GM10248 (cell line): Measurements from ENCODE around the gene GABRG3.

Source experiments
- CTCF ChIA-PET: fragments of 300-600 bp; sonication (Branson Sonifier 250); formaldehyde crosslinking; extraction: SDS; loops from one replicate; lab custom pipeline; 2021; ENCODE audit warnings: antibody characterized with exemption; lab: Yijun Ruan, JAX
- POLR2A ChIA-PET: fragments of 350-650 bp; sonication (Branson Sonifier 250); formaldehyde crosslinking; extraction: SDS; loops from one replicate; lab custom pipeline; 2020; ENCODE audit warnings: antibody characterized with exemption; lab: Yijun Ruan, JAX
- DNase-seq: peaks from one replicate; pipeline ENCODE4 v3.0.0; 2012; ENCODE audit errors: extremely low spot score
- TF ChIP-seq, protein P1 (sequence below): IDR thresholded peaks from 2 replicates; pipeline ENCODE4 v1.5.1; 2012; ENCODE audit warnings: mild to moderate bottlenecking, low read depth; ENCODE audit errors: extremely low read depth, missing control alignments, control extremely low read depth

Gene GABRG3

GRCh38 chr15:27050163-27050562 lies 79.2 kb downstream of the GABRG3 start:
- ChIA-PET POLR2A (no interaction called here), CTCF (interaction anchor here (1.9 to 3.1 kb wide), 2 partner anchors 10 to 14 kb away, joined by 6 to 12 read pairs; no protein-coding TSS in a partner anchor)
- TF ChIP-seq, protein P1, sequence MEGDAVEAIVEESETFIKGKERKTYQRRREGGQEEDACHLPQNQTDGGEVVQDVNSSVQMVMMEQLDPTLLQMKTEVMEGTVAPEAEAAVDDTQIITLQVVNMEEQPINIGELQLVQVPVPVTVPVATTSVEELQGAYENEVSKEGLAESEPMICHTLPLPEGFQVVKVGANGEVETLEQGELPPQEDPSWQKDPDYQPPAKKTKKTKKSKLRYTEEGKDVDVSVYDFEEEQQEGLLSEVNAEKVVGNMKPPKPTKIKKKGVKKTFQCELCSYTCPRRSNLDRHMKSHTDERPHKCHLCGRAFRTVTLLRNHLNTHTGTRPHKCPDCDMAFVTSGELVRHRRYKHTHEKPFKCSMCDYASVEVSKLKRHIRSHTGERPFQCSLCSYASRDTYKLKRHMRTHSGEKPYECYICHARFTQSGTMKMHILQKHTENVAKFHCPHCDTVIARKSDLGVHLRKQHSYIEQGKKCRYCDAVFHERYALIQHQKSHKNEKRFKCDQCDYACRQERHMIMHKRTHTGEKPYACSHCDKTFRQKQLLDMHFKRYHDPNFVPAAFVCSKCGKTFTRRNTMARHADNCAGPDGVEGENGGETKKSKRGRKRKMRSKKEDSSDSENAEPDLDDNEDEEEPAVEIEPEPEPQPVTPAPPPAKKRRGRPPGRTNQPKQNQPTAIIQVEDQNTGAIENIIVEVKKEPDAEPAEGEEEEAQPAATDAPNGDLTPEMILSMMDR, result no peak
- DNase-seq, result no peak

DNA sequence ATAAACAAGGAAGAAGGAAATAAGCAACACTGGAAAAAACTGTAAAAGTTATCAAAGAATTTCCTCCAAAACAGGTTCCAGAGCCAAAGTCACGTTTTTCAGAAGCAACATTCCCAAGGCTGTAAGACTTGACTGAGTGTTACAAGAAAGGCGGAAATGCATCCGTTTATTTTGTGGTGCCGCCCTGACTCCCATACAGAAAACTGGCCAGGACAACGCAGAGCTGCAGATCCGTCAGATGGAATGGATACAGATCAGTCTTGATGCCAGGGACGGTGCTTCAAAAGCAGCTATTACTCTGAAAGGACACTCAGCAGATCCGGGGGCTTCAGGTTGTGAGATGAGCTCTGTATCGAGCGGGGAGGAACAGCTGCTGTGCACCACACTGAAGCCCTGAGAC lies 83.4 kb downstream of the GABRG3 start:
- no peak for DNase-seq
- POLR2A ChIA-PET, result no interaction called here
- TF ChIP-seq, protein P1, result no peak
- CTCF ChIA-PET, result no interaction called here

DNA sequence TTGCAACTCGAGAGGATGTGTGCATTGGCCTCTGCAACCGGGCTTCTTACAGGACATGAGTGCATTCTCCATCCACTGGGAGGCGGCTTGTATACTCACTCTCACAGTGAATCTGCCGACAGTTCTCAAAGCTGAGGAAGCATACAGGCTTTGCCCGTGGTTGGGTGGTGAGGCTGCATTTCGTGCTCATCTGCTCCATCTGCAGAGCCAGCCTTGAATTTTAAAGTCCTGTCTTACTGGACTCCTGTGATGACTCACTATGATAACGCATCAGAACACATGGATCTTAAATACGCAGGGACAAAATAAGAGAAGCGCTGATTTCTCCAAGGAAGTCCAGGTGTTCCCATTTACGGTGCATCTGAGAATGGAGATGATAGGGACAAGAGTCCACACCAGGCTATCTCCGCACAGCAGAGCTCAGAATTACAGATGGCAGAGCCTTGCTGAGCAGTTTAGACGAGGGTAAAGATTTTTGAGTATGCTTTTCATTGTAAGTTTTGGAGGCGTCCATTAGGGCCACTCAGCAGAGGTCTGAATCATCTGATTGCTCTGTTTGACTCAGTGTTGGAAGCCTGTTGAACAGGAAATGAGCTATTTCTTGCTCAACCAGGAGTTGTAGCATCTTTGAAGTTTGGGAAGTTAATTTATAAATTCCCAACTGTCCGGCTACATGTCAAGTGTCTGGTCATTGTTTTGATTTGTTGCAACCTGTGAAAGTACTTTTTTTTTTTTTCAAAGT lies 87.1 kb downstream of the GABRG3 start:
- POLR2A ChIA-PET, result no interaction called here
- TF ChIP-seq, protein P1, result no peak
- no peak for DNase-seq
- CTCF ChIA-PET, result interaction anchor here (1.6 to 2.9 kb wide), 2 partner anchors 9 to 14 kb away, joined by 5 to 13 read pairs; no protein-coding TSS in a partner anchor

DNA sequence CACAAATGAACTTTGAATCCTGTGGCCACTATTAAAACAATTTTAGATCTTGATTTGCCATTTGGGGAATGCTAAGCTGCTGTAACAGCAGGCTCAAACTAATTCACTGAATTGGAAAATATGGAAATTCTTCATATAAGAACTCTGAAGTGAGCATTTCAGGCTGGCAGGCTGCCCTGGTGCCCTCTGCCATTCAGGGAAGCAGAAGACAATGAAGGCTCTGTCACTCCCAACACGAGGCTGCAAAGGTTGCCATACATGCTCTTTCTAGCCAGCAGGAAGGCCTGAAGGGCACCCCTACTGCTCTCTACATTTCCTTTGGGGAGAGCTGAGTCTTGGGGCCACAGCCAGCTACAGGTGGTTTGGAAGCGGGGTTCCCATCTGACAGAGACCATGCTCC lies 88.0 kb downstream of the GABRG3 start:
- no peak for DNase-seq
- ChIA-PET CTCF (interaction anchor here (1.0 to 2.9 kb wide), 5 partner anchors 8 to 22 kb away, joined by 3 to 13 read pairs (median 5); no protein-coding TSS in a partner anchor), POLR2A (no interaction called here)
- TF ChIP-seq, protein P1, result no peak

GRCh38 chr15:27059610-27060202 lies 88.7 kb downstream of the GABRG3 start:
- POLR2A ChIA-PET, result no interaction called here
- CTCF ChIA-PET, result interaction anchor here (1.0 to 2.9 kb wide), 4 partner anchors 11 to 22 kb away, joined by 3 to 13 read pairs (median 8); no protein-coding TSS in a partner anchor
- peak; percentile 30 for DNase-seq
- TF ChIP-seq, protein P1, result peak; percentile 40

GRCh38 chr15:27061739-27062138 lies 90.8 kb downstream of the GABRG3 start:
- POLR2A ChIA-PET, result no interaction called here
- no peak for DNase-seq
- CTCF ChIA-PET, result no interaction called here
- TF ChIP-seq, protein P1, result no peak
